VCaP (cell line): ENCODE data around the gene RBCK1.

ENCODE experiments used
- H3K27ac ChIP-seq: fragments of 450-650 bp; 2 replicates; pipeline ENCODE4 v1.5.1; 2017
- CTCF ChIP-seq: fragments of 450-650 bp; conservative IDR thresholded peaks from 2 replicates; pipeline ENCODE4 v1.5.1; 2017; ENCODE audit warnings: mild to moderate bottlenecking, moderate library complexity

The RBCK1 gene

GRCh38 chr20:407953-408842 lies at the start of gene RBCK1:
TSS of gene RBCK1 (plus strand) at chr20:408299. CDS start at chr20:408758, 459 bp downstream.
- H3K27ac ChIP-seq: peak within 1 kb of the TSS; percentile 97
- TF ChIP-seq CTCF: no peak

GRCh38 chr20:358891-359555 lies 49.1 kb upstream of the RBCK1 start:
- no peak for TF ChIP-seq CTCF
- H3K27ac ChIP-seq: no peak overlapping the region

- TF ChIP-seq CTCF: no peak
- peak overlapping the region; percentile 99 for H3K27ac ChIP-seq
Measured at GRCh38 chr20:361561-361960, 46.5 kb upstream of the RBCK1 start.

GRCh38 chr20:362271-363254 lies 45.5 kb upstream of the RBCK1 start:
- H3K27ac ChIP-seq: peak overlapping the region; percentile 99
- peak; percentile 87 for TF ChIP-seq CTCF

GRCh38 chr20:363319-364078 lies 44.6 kb upstream of the RBCK1 start:
- H3K27ac ChIP-seq: peak overlapping the region; percentile 99
- TF ChIP-seq CTCF: no peak

- peak overlapping the region; percentile 99 for H3K27ac ChIP-seq
- no peak for TF ChIP-seq CTCF
Measured at GRCh38 chr20:364905-365794, 42.9 kb upstream of the RBCK1 start.
